ENCODE measurements around the gene ZNF142. TPM values are rescaled to one million over a fixed set of nuclear protein-coding genes. Genes with fewer than 3 reads are reported as not detected.

ZNF142 gene, protein sequence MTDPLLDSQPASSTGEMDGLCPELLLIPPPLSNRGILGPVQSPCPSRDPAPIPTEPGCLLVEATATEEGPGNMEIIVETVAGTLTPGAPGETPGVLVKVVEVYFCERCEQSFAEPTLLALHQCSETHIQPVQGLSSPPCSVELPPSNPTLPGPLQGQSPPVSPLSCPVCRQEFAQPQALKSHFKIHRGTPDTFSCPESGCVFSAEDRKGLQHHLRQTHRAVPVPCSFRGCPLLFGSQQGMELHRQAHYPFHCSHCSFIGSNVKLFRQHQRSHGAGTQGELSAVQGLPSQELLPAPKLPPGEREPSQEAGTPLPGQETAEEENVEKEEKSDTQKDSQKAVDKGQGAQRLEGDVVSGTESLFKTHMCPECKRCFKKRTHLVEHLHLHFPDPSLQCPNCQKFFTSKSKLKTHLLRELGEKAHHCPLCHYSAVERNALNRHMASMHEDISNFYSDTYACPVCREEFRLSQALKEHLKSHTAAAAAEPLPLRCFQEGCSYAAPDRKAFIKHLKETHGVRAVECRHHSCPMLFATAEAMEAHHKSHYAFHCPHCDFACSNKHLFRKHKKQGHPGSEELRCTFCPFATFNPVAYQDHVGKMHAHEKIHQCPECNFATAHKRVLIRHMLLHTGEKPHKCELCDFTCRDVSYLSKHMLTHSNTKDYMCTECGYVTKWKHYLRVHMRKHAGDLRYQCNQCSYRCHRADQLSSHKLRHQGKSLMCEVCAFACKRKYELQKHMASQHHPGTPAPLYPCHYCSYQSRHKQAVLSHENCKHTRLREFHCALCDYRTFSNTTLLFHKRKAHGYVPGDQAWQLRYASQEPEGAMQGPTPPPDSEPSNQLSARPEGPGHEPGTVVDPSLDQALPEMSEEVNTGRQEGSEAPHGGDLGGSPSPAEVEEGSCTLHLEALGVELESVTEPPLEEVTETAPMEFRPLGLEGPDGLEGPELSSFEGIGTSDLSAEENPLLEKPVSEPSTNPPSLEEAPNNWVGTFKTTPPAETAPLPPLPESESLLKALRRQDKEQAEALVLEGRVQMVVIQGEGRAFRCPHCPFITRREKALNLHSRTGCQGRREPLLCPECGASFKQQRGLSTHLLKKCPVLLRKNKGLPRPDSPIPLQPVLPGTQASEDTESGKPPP (N-terminal part only)
- 10 to 100 TPM; 14.8 to 25.3 TPM for total RNA-seq

DNA sequence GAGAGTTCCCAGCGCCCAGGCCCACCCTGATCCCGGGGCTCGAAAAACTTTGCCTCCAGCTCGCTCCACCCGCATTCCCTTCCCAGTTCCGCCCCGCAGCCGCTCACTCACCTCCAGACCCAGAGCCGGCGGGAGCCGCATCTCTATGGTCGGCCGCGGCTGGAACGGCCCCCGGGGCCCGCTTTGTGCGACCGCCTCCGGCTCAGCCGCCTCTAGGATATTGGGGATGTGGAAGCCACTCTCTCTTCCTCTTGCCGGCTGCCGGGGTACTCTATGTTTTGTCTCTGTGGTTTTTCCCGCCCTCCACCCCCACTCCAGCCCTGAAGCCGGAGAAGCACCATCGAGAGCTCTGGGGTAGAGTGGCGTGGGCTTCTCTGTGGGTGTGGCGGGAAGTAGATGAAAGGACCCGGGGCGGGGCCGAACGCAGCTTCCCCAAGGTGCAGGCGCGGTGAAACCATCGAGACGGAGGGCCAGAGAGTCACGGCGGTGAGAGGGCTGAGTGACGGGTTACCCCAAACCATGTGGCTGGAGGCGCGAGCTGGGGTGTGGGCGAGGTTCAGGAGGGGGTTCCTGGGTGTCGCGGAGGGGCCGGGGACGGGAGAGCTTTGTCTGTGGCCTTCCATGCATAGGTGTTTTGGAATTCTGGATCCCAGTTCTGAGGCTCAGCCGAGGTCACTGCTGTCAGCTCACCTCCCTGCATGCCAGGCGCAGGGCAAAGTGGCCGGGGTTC lies at the start of gene ZNF142, which contains the start of gene BCS1L:
ZNF142 (minus strand) TSS at position 366 of the 730 bp plus-strand sequence. CDS start 3,194 bp downstream, outside the sequence.
BCS1L (plus strand) TSS at position 426 of the 730 bp plus-strand sequence. CDS start 1,305 bp downstream, outside the sequence.
- peaks cover 8% of the 10 kb centered on the region for H3K4me1 ChIP-seq
- H3K36me3 ChIP-seq, result no peaks in the 10 kb centered on the region
- peak within 1 kb of the TSS; percentile 82 to 84 for H3K9ac ChIP-seq (ENCODE audit: low read depth in 2 of 2, low read length in 2 of 2)
- H3K27ac ChIP-seq, result peak within 1 kb of the TSS; percentile 81
- no peaks in the 10 kb centered on the region for H3K9me3 ChIP-seq
- no peaks in the 10 kb centered on the region for H3K27me3 ChIP-seq
- TF ChIP-seq, protein P1, sequence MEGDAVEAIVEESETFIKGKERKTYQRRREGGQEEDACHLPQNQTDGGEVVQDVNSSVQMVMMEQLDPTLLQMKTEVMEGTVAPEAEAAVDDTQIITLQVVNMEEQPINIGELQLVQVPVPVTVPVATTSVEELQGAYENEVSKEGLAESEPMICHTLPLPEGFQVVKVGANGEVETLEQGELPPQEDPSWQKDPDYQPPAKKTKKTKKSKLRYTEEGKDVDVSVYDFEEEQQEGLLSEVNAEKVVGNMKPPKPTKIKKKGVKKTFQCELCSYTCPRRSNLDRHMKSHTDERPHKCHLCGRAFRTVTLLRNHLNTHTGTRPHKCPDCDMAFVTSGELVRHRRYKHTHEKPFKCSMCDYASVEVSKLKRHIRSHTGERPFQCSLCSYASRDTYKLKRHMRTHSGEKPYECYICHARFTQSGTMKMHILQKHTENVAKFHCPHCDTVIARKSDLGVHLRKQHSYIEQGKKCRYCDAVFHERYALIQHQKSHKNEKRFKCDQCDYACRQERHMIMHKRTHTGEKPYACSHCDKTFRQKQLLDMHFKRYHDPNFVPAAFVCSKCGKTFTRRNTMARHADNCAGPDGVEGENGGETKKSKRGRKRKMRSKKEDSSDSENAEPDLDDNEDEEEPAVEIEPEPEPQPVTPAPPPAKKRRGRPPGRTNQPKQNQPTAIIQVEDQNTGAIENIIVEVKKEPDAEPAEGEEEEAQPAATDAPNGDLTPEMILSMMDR (IDR thresholded peaks at IDR 0.05), result no peak
- intact Hi-C loops (cut with DNase I), result no loop called here
- H3K4me3 ChIP-seq, result peak within 1 kb of the TSS; percentile 98
- DNase-seq, result peak; percentile 98

DNA sequence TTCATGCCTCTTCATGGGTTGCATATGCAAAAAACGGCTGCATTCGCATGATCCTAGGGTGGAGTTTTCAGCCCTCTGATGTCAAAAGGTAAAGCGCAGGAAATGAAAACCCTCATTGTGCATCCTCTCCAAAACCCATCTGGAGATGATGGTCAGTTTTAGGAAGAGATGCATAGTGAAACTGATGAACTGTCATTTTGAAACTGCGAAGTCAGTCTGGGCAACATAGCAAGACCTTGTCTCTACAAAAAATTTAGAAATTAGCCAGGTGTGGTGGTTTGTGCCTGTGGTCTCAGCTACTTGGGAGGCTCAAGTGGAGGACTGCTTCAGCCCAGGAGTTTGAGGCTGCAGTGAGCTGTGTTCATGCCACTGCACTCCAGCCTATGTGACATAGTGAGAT lies 48.7 kb upstream of the ZNF142 start:
- intact Hi-C loops (cut with DNase I), result no loop called here
- Histone ChIP-seq H3K9ac (ENCODE audit: low read depth in 2 of 2, low read length in 2 of 2) (no peak overlapping the region), H3K36me3 (no peaks in the 10 kb centered on the region), H3K4me1 (peaks cover 3% of the 10 kb centered on the region), H3K9me3 (no peaks in the 10 kb centered on the region), H3K27me3 (no peaks in the 10 kb centered on the region), H3K27ac (no peak overlapping the region), H3K4me3 (no peak overlapping the region)
- no peak for DNase-seq
- TF ChIP-seq, protein P1 (IDR thresholded peaks at IDR 0.05), result no peak

DNA sequence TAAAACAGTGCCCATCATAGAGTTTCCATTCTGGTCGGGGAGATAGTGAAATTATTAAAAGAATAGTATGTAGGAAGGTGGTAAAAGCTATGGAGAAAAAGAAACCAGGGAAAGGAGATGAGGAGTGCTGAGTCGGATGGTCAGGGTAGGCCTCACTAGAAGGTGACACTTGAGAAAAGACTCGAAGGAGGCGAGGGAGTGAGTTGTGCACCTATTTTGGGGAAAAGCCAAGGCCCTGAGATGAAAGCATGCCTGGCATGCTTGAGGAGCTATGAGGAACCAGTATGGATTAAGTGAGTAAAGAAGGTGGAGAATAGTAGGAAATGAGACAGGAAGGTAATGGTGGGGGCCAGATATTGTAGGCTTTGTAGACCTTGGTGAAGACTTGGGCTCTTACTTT lies 43.9 kb upstream of the ZNF142 start:
- intact Hi-C loops (cut with DNase I), result no loop called here
- H3K4me1 ChIP-seq, result no peaks in the 10 kb centered on the region
- no peak overlapping the region for H3K4me3 ChIP-seq
- TF ChIP-seq, protein P1 (IDR thresholded peaks at IDR 0.05), result no peak
- no peaks in the 10 kb centered on the region for H3K36me3 ChIP-seq
- H3K27me3 ChIP-seq, result no peaks in the 10 kb centered on the region
- H3K27ac ChIP-seq, result no peak overlapping the region
- no peak overlapping the region for H3K9ac ChIP-seq (ENCODE audit: low read depth in 2 of 2, low read length in 2 of 2)
- H3K9me3 ChIP-seq, result no peaks in the 10 kb centered on the region
- no peak for DNase-seq

DNA sequence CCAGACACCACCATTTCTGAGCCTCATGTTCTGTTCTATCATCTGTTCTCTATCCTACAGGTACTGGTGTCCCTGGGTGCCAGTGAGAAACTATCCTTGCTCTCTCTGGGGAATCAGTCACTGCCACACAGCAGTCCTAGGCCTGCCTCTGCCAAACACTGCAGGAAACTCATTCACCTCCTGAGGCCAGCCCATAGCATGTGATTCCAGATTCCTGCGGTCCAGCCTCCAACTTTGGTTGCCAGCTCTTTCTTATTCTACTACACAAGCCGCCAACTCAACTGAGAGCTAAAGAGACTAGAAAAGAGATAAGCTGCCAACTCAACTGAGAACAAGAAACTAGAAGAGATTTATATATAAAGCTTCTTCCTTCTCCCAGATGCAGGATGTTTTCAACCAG lies 42.4 kb upstream of the ZNF142 start:
- DNase-seq, result no peak
- Histone ChIP-seq H3K27me3 (no peaks in the 10 kb centered on the region), H3K9me3 (no peaks in the 10 kb centered on the region), H3K36me3 (no peaks in the 10 kb centered on the region), H3K4me3 (no peak overlapping the region), H3K4me1 (no peaks in the 10 kb centered on the region), H3K27ac (no peak overlapping the region), H3K9ac (ENCODE audit: low read depth in 2 of 2, low read length in 2 of 2) (no peak overlapping the region)
- intact Hi-C loops (cut with DNase I), result no loop called here
- TF ChIP-seq, protein P1 (IDR thresholded peaks at IDR 0.05), result no peak
